HepG2 (cell line): ENCODE measurements around the gene TMBIM4. TPM values are rescaled to one million over a fixed set of nuclear protein-coding genes. Genes with fewer than 3 reads are reported as not detected.

ENCODE experiments used
- ATAC-seq: fragments of 200-7000 bp; cut with Tn5 transposase; 3 replicates; pipeline ENCODE4 v1.9.1; 2020; ENCODE audit warnings: mild to moderate bottlenecking, moderate library complexity
- BruUV-seq: library from RNA; stranded (reverse); fragments of 400-500 nt; replicated peaks from 2 replicates; lab custom pipeline; 2021; lab: Mats Ljungman, UMichigan
- CTCF ChIA-PET: fragments of 300-600 bp; formaldehyde crosslinking; extraction: SDS; loops from one replicate; lab custom pipeline; 2021; ENCODE audit warnings: low total read pairs, inconsistent platforms, low intra/inter-chr PET ratio; lab: Yijun Ruan, JAX
- POLR2A ChIA-PET: fragments of 350-600 bp; sonication (Branson Sonifier 250); formaldehyde crosslinking; loops from one replicate; lab custom pipeline; 2020; ENCODE audit warnings: antibody characterized with exemption, inconsistent platforms; lab: Yijun Ruan, JAX
- DNase-seq: peaks from one replicate; pipeline ENCODE4 v3.0.0-alpha.2; 2015; ENCODE audit warnings: low spot score
- FAIRE-seq: peaks from 3 replicates; lab custom pipeline; 2011; peaks lifted over from hg19 to GRCh38; lab: Jason Lieb, UNC
- H2AFZ ChIP-seq: one replicate; pipeline ENCODE4 v1.6.1; 2011; ENCODE audit warnings: low read length, inconsistent platforms
- H3K27ac ChIP-seq: fragments of 300-600 bp; 3 replicates; pipeline ENCODE4 v1.8.0; 2011; ENCODE audit warnings: mixed run types, mild to moderate bottlenecking, mixed read lengths, low read length, inconsistent platforms; ENCODE audit not compliant: insufficient read depth; ENCODE audit errors: extremely low read length
- H3K27me3 ChIP-seq, 2 experiments: fragments of 200-600 bp in 1 of 2; 2 replicates in 1 of 2; 3 replicates in 1 of 2; pipeline versions ENCODE4 v1.6.0 to v1.8.0; 2011; ENCODE audit warnings: low read length in 2 of 2, mild to moderate bottlenecking in 2 of 2, moderate library complexity in 2 of 2, inconsistent platforms in 1 of 2; ENCODE audit not compliant: insufficient read depth in 2 of 2, control insufficient read depth in 1 of 2
- H3K36me3 ChIP-seq, 2 experiments: fragments of 200-600 bp in 1 of 2; replicated peaks in 1 of 2; 2 replicates in 1 of 2; 3 replicates in 1 of 2; pipeline versions ENCODE4 v1.5.1 to v1.8.0; 2011; ENCODE audit warnings: low read length in 2 of 2, inconsistent platforms in 1 of 2; ENCODE audit not compliant: insufficient read depth in 2 of 2, control insufficient read depth in 1 of 2
- H3K4me1 ChIP-seq: 2 replicates; pipeline ENCODE4 v1.5.1; 2012; ENCODE audit warnings: low read length, inconsistent platforms; ENCODE audit not compliant: insufficient read depth
- H3K4me2 ChIP-seq: 2 replicates; pipeline ENCODE4 v1.6.0; 2011; ENCODE audit warnings: low read depth, low read length, inconsistent platforms
- H3K4me3 ChIP-seq, 3 experiments: fragments of 200-600 bp in 1 of 3; sonication (generic), shearing (Covaris generic) in 1 of 3; replicated peaks in 1 of 3; 2 replicates each; pipeline ENCODE4 v1.5.1; 2011 to 2016; ENCODE audit warnings: low read length in 3 of 3, inconsistent platforms in 2 of 3, low read depth in 2 of 3, mild to moderate bottlenecking in 2 of 3, control low read depth in 1 of 3, mixed read lengths in 1 of 3; ENCODE audit not compliant: insufficient read depth in 1 of 3
- H3K79me2 ChIP-seq: one replicate; pipeline ENCODE4 v1.6.1; 2011; ENCODE audit warnings: low read length, inconsistent platforms; ENCODE audit not compliant: insufficient read depth
- H3K9ac ChIP-seq: 2 replicates; pipeline ENCODE4 v1.6.0; 2011; ENCODE audit warnings: mild to moderate bottlenecking, low read depth, low read length, inconsistent platforms; ENCODE audit not compliant: insufficient read depth
- H3K9me3 ChIP-seq: 2 replicates; pipeline ENCODE4 v1.5.1; 2012; ENCODE audit warnings: mild to moderate bottlenecking, low read length
- H4K20me1 ChIP-seq: 2 replicates; pipeline ENCODE4 v1.6.0; 2011; ENCODE audit warnings: inconsistent platforms, mild to moderate bottlenecking, low read length, moderate library complexity; ENCODE audit not compliant: insufficient read depth
- ARID3A ChIP-seq: IDR thresholded peaks from 2 replicates; pipeline ENCODE4 v1.6.1; 2012; ENCODE audit warnings: low read depth, low read length, improper control_type of control experiment
- CTCF ChIP-seq: sonication (generic); formaldehyde crosslinking; IDR thresholded peaks from 2 replicates; pipeline ENCODE4 v1.5.0; 2020; ENCODE audit warnings: mild to moderate bottlenecking, missing genetic modification reagents, moderate library complexity
- DNMT3B ChIP-seq: conservative IDR thresholded peaks from 2 replicates; pipeline ENCODE4 v1.6.1; 2016; ENCODE audit warnings: missing biosample characterization, control low read depth
- ELF1 ChIP-seq: sonication (generic); formaldehyde crosslinking; IDR thresholded peaks from 2 replicates; pipeline ENCODE4 v1.4.0; 2020; ENCODE audit warnings: missing genetic modification reagents
- IKZF1 ChIP-seq: fragments of 450-650 bp; IDR thresholded peaks from 2 replicates; pipeline ENCODE4 v1.7.1; 2016
- LCORL ChIP-seq, 2 experiments: fragments of 450-650 bp in 1 of 2; sonication (generic) in 1 of 2; formaldehyde crosslinking in 1 of 2; IDR thresholded peaks; 2 replicates each; pipeline versions ENCODE4 v1.5.0 to v1.6.1; 2017 to 2020; ENCODE audit warnings: antibody characterized with exemption in 1 of 2, missing genetic modification reagents in 1 of 2
- PRDM10 ChIP-seq: sonication (generic); formaldehyde crosslinking; IDR thresholded peaks from 2 replicates; pipeline ENCODE4 v1.4.0; 2020; ENCODE audit warnings: low read depth, missing genetic modification reagents
- RAD21 ChIP-seq: fragments of 450-650 bp; formaldehyde crosslinking; IDR thresholded peaks from 2 replicates; pipeline ENCODE4 v1.5.0; 2020; ENCODE audit warnings: mild to moderate bottlenecking
- RELA ChIP-seq: sonication (generic); formaldehyde crosslinking; IDR thresholded peaks from 2 replicates; pipeline ENCODE4 v1.4.0; 2020; ENCODE audit warnings: missing genetic modification reagents
- SMC3 ChIP-seq: IDR thresholded peaks from 2 replicates; pipeline ENCODE4 v1.6.1; 2011; ENCODE audit warnings: low read length, improper control_type of control experiment
- TARDBP ChIP-seq: sonication (generic); formaldehyde crosslinking; IDR thresholded peaks from 2 replicates; pipeline ENCODE4 v1.8.0; 2022; ENCODE audit warnings: mild to moderate bottlenecking, missing genetic modification reagents
- ZMYM4 ChIP-seq: sonication (generic); formaldehyde crosslinking; IDR thresholded peaks from 2 replicates; pipeline ENCODE4 v1.8.1; 2023; ENCODE audit warnings: mild to moderate bottlenecking, missing genetic modification reagents
- ZNF710 ChIP-seq: sonication (generic); formaldehyde crosslinking; IDR thresholded peaks from 2 replicates; pipeline ENCODE4 v1.5.0; 2020; ENCODE audit warnings: mild to moderate bottlenecking, missing genetic modification reagents, borderline replicate concordance
- ZZZ3 ChIP-seq: sonication (generic); formaldehyde crosslinking; IDR thresholded peaks from 2 replicates; pipeline ENCODE4 v1.4.0; 2020; ENCODE audit warnings: missing genetic modification reagents, mild to moderate bottlenecking, borderline replicate concordance
- WGBS: methylation state at CpG from one replicate; pipeline ENCODE4 v1.1.6; 2017; ENCODE audit warnings: low lambda C conversion rate; 5-methylcytosine and 5-hydroxymethylcytosine counted together
- in situ Hi-C: cut with HindIII; loops from 2 replicates; pipeline ENCODE4 v1.10.0; 2017; ENCODE audit warnings: low pct_unique_long_range_greater_than_20kb; ENCODE audit not compliant: extremely low pct_ligation_motif_present
- intact Hi-C: fragments of 100-400 bp; cut with micrococcal nuclease; formaldehyde crosslinking; loops from one replicate; pipeline ENCODE4 v1.10.0; 2022; ENCODE audit not compliant: unreplicated experiment
- polyA plus RNA-seq, 8 experiments: library from polyadenylated mRNA; depleted of rRNA in 3 of 8; stranded (reverse) in 7 of 8; unstranded in 1 of 8; fragments of >200 nt; fragmentation: Illumina TruSeq in 4 of 8; extraction: Trizol in 4 of 8; gene quantifications; 2 replicates each; pipeline versions ENCODE4 v1.2.1 to v1.2.3, GENCODE V29; 2011 to 2016; ENCODE audit warnings: low read depth in 4 of 8, missing spikeins in 1 of 8, mixed read lengths in 1 of 8; ENCODE audit not compliant: insufficient read depth in 1 of 8
- total RNA-seq, 5 experiments: library from RNA; depleted of rRNA; stranded (reverse); fragments of >200 nt; fragmentation: Illumina TruSeq; extraction: Trizol; gene quantifications; 2 replicates each; pipeline ENCODE4 v1.2.3, GENCODE V29; 2016; ENCODE audit warnings: low read depth in 1 of 5

TMBIM4 gene
- total and polyA plus RNA-seq, 2 of the 13 experiments (the other 11 are each of a cell fraction or from before 2014, with no cell fraction given): 60.5 to 67.7 TPM

GRCh38 chr12:66087365-66087943 lies 82.3 kb downstream of the TMBIM4 start:
- peak; percentile 80 for FAIRE-seq
- no peak overlapping the region for H3K4me2 ChIP-seq
- TF ChIP-seq RELA (CRISPR knock-in tag) (no peak), ZMYM4 (CRISPR knock-in tag) (peak; percentile 54; the same call in 1 of the 2 replicates), PRDM10 (CRISPR knock-in tag) (peak; percentile 32; the same call in 1 of the 2 replicates), SMC3 (peak; percentile 82), RAD21 (CRISPR knock-in tag) (peak; percentile 77), DNMT3B (0 out of 2 replicates have a peak, but pooled peaks have one; percentile 49), LCORL (IDR thresholded peaks at IDR 0.05) (no peak), LCORL (CRISPR knock-in tag; IDR thresholded peaks at IDR 0.05) (peak; percentile 57; the same call in 1 of the 2 replicates), IKZF1 (no peak), ZNF710 (no peak), ZZZ3 (CRISPR knock-in tag) (no peak), TARDBP (CRISPR knock-in tag) (0 out of 2 replicates have a peak, but pooled peaks have one; percentile 25), ARID3A (0 out of 2 replicates have a peak, but pooled peaks have one; percentile 40), CTCF (CRISPR knock-in tag) (peak; percentile 83), ELF1 (CRISPR knock-in tag) (no peak)

More at GRCh38 chr12:66087365-66087943, 82.3 kb downstream of the TMBIM4 start:
- WGBS: 26% methylated on average over 10 of the region's 10 CpGs
- no peak overlapping the region for H3K9ac ChIP-seq
- no peaks in the 10 kb centered on the region for H3K36me3 ChIP-seq
- no peak overlapping the region for H2AFZ ChIP-seq
- no peaks in the 10 kb centered on the region for H3K79me2 ChIP-seq
- CTCF ChIA-PET: interaction anchor here (1.2 to 2.2 kb wide), 3 partner anchors 52 to 531 kb away, joined by 3 to 10 read pairs (median 6); no protein-coding TSS in a partner anchor
- intact Hi-C loops: loop anchor here (1.0 to 10.0 kb wide), 5 partner anchors 53 to 531 kb away; no protein-coding TSS in a partner anchor
- POLR2A ChIA-PET: interaction anchor here (1.0 kb wide), 1 partner anchor 43 kb away, joined by 5 read pairs; the partner anchor contains the start of gene LLPH
- DNase-seq (peak; percentile 57), ATAC-seq (peak; percentile 72)
- H3K4me1 ChIP-seq: peaks cover 27% of the 10 kb centered on the region
- no peaks in the 10 kb centered on the region for H3K9me3 ChIP-seq
- no peaks in the 10 kb centered on the region for H4K20me1 ChIP-seq
- BruUV-seq: no TSS peak
- in situ Hi-C loops: loop anchor here (10.0 to 25.0 kb wide), 2 partner anchors 53 to 100 kb away; no protein-coding TSS in a partner anchor
- H3K4me3 ChIP-seq: no peak overlapping the region
- H3K27ac ChIP-seq: no peak overlapping the region
- H3K27me3 ChIP-seq: no peaks in the 10 kb centered on the region
